ENCODE measurements around the gene CALN1. TPM values are rescaled to one million over a fixed set of nuclear protein-coding genes. Genes with fewer than 3 reads are reported as not detected.

CALN1 gene
- polyA plus RNA-seq, 1 donor from 2014 or later, result 7.8 TPM

GRCh38 chr7:72334698-72335097, 77.4 kb downstream of the CALN1 start:
- Histone ChIP-seq H3K9ac (ENCODE audit: low read length) (no peak overlapping the region), H3K9me2 (ENCODE audit: insufficient read depth, low read length) (no peaks in the 10 kb centered on the region), H3K9me3 (ENCODE audit: low read length) (no peaks in the 10 kb centered on the region), H3K36me3 (ENCODE audit: insufficient read depth, low read length) (no peaks in the 10 kb centered on the region), H3K27me3 (ENCODE audit: insufficient read depth, low read depth, low read length) (peaks cover 40% of the 10 kb centered on the region), H4K20me1 (ENCODE audit: insufficient read depth) (no peaks in the 10 kb centered on the region), H2AFZ (ENCODE audit: low read depth, low read length) (no peak overlapping the region), H3K79me2 (replicated peaks; ENCODE audit: insufficient read depth, low read length) (no peaks in the 10 kb centered on the region), H3K4me2 (ENCODE audit: low read length) (no peak overlapping the region), H3K27ac (ENCODE audit: low read length) (no peak overlapping the region), H3K4me3 (ENCODE audit: low read length) (peak overlapping the region; percentile 97), H3F3A (ENCODE audit: insufficient read depth, low read length, poor library complexity, severe bottlenecking) (no peaks in the 10 kb centered on the region)
- TF ChIP-seq CTCF (IDR thresholded peaks at IDR 0.05; ENCODE audit: poor library complexity, severe bottlenecking) (no peak), TAF1 (IDR thresholded peaks at IDR 0.05; ENCODE audit: low read depth) (no peak)

- Histone ChIP-seq H3K9me3 (ENCODE audit: low read length) (no peaks in the 10 kb centered on the region), H2AFZ (ENCODE audit: low read depth, low read length) (no peak overlapping the region), H3K9me2 (ENCODE audit: insufficient read depth, low read length) (no peaks in the 10 kb centered on the region), H3K4me3 (ENCODE audit: low read length) (no peak overlapping the region), H3K9ac (ENCODE audit: low read length) (no peak overlapping the region), H3K4me2 (ENCODE audit: low read length) (no peak overlapping the region), H3K27me3 (ENCODE audit: insufficient read depth, low read depth, low read length) (peaks cover 40% of the 10 kb centered on the region), H4K20me1 (ENCODE audit: insufficient read depth) (no peaks in the 10 kb centered on the region), H3F3A (ENCODE audit: insufficient read depth, low read length, poor library complexity, severe bottlenecking) (no peaks in the 10 kb centered on the region), H3K36me3 (ENCODE audit: insufficient read depth, low read length) (no peaks in the 10 kb centered on the region), H3K79me2 (replicated peaks; ENCODE audit: insufficient read depth, low read length) (no peaks in the 10 kb centered on the region), H3K27ac (ENCODE audit: low read length) (no peak overlapping the region)
- TF ChIP-seq SMC3 (conservative IDR thresholded peaks at IDR 0.05; ENCODE audit: poor library complexity) (no peak), REST (IDR thresholded peaks at IDR 0.05; ENCODE audit: borderline replicate concordance) (no peak), RAD21 (conservative IDR thresholded peaks at IDR 0.05) (no peak), EZH2 (IDR thresholded peaks at IDR 0.05; ENCODE audit: borderline replicate concordance, insufficient read depth, low read length, poor library complexity, severe bottlenecking) (no peak), EP300 (conservative IDR thresholded peaks at IDR 0.05; ENCODE audit: poor library complexity, severe bottlenecking) (no peak)
Observed at GRCh38 chr7:72334066-72334465, 78.1 kb downstream of the CALN1 start.

- Histone ChIP-seq H3K36me3 (ENCODE audit: insufficient read depth, low read length) (no peaks in the 10 kb centered on the region), H3K9me3 (ENCODE audit: low read length) (no peaks in the 10 kb centered on the region), H3K4me3 (ENCODE audit: low read length) (no peak overlapping the region), H3K4me2 (ENCODE audit: low read length) (no peak overlapping the region), H3K79me2 (replicated peaks; ENCODE audit: insufficient read depth, low read length) (no peaks in the 10 kb centered on the region), H4K20me1 (ENCODE audit: insufficient read depth) (no peaks in the 10 kb centered on the region), H3K27me3 (ENCODE audit: insufficient read depth, low read depth, low read length) (no peaks in the 10 kb centered on the region), H3K27ac (ENCODE audit: low read length) (no peak overlapping the region), H2AFZ (ENCODE audit: low read depth, low read length) (no peak overlapping the region), H3K9ac (ENCODE audit: low read length) (no peak overlapping the region), H3K9me2 (ENCODE audit: insufficient read depth, low read length) (no peaks in the 10 kb centered on the region), H3F3A (ENCODE audit: insufficient read depth, low read length, poor library complexity, severe bottlenecking) (no peaks in the 10 kb centered on the region)
- no peak for TF ChIP-seq EZH2 (IDR thresholded peaks at IDR 0.05; ENCODE audit: borderline replicate concordance, insufficient read depth, low read length, poor library complexity, severe bottlenecking)
- no peak for TF ChIP-seq EP300 (conservative IDR thresholded peaks at IDR 0.05; ENCODE audit: poor library complexity, severe bottlenecking)
- no peak for TF ChIP-seq CTCF (IDR thresholded peaks at IDR 0.05; ENCODE audit: poor library complexity, severe bottlenecking)
- no peak for TF ChIP-seq TAF1 (IDR thresholded peaks at IDR 0.05; ENCODE audit: low read depth)
- TF ChIP-seq RAD21 (conservative IDR thresholded peaks at IDR 0.05), result no peak
- TF ChIP-seq SMC3 (conservative IDR thresholded peaks at IDR 0.05; ENCODE audit: poor library complexity), result no peak
- no peak for TF ChIP-seq POLR2AphosphoS5 (IDR thresholded peaks at IDR 0.05)
- no peak for TF ChIP-seq MXI1 (conservative IDR thresholded peaks at IDR 0.05; ENCODE audit: poor library complexity, severe bottlenecking)
- TF ChIP-seq REST (IDR thresholded peaks at IDR 0.05; ENCODE audit: borderline replicate concordance), result no peak
Observed at GRCh38 chr7:72326811-72327210, 85.3 kb downstream of the CALN1 start.

Measured in neural cell (in vitro differentiated cells).